Lower lobe of right lung (tissue), 2 donors: ENCODE results near the gene PRELID3B. TPM values are rescaled to one million over a fixed set of nuclear protein-coding genes. Genes with fewer than 3 reads are reported as not detected.

ENCODE experiments used
- ATAC-seq, 2 donors: fragments of 200-7000 bp; cut with Tn5 transposase; one replicate each; pipeline ENCODE4 v1.9.1; 2020 to 2022; ENCODE audit warnings: mild to moderate bottlenecking in 2 of 2, moderate library complexity in 2 of 2
- DNase-seq: peaks from one replicate; pipeline ENCODE4 v3.0.0-alpha.2; 2020
- H3K27ac ChIP-seq: fragments of 200-600 bp; one replicate; pipeline ENCODE4 v1.8.0; 2022
- H3K27me3 ChIP-seq: fragments of 200-600 bp; one replicate; pipeline ENCODE4 v1.8.0; 2022; ENCODE audit warnings: low read depth
- H3K36me3 ChIP-seq: fragments of 200-600 bp; one replicate; pipeline ENCODE4 v1.8.0; 2022; ENCODE audit warnings: mild to moderate bottlenecking
- H3K4me1 ChIP-seq: fragments of 200-600 bp; one replicate; pipeline ENCODE4 v1.8.0; 2022
- H3K4me3 ChIP-seq: fragments of 200-600 bp; one replicate; pipeline ENCODE4 v1.8.0; 2022; ENCODE audit warnings: mild to moderate bottlenecking
- H3K9me3 ChIP-seq: fragments of 200-600 bp; one replicate; pipeline ENCODE4 v1.8.0; 2022
- intact Hi-C: fragments of 100-400 bp; cut with DNase I; formaldehyde crosslinking; loops from one replicate; pipeline ENCODE4 v1.11.0; 2022
- total RNA-seq: library from RNA; stranded (reverse); fragmentation: NEBNext Ultra II Directional; extraction: Animal tissue kit (Norgen Biotek cat#: 25700); gene quantifications from one replicate; pipeline ENCODE4 v1.2.1, GENCODE V29; 2021
- TF ChIP-seq, protein P1 (sequence below): fragments of 200-600 bp; IDR thresholded peaks from one replicate; pipeline ENCODE4 v1.8.0; 2022; ENCODE audit warnings: antibody characterized with exemption, mild to moderate bottlenecking
- donor health status: DM: no; HTN: yes; CAD: no; lungs with severe emphysema.

Gene PRELID3B
- total RNA-seq, 1 donor from 2014 or later: 43.0 TPM

DNA sequence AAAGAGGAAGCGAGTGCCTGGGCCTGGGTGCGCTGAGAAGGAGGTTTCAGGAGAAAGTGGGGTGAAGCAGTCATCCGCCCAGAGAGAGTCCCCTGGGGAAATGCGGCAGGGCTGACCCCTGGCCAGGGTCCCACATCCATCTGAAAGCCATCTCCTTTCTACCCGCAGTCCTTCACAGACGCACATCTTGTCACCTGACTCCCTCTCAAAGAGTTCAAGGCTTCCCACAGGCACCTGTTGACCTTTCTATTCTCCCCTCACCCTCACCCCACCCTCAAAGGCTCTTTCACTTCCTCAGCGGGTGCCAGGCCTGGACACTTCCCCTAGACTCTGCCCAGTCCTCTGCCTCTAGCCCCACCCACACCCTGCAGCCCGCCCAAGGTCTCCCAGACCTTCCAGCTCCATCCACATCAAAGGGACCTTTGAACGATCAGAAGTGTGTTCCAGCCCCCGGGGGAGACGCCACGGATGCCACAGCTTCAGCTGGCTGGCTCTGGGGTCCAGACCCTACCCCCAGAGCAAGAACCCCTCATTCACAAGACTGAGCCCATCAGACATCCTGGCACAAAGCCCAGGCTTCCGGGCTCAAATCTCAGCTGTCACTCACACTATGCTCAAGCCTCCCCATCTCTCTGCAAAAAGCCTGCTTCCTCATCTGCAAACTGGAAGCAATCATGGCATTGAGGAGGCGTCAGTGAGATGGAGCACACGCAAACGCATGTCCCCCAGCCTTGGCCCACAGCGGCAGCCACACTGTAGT, 37.6 kb downstream of the PRELID3B start:
- TF ChIP-seq, protein P1, sequence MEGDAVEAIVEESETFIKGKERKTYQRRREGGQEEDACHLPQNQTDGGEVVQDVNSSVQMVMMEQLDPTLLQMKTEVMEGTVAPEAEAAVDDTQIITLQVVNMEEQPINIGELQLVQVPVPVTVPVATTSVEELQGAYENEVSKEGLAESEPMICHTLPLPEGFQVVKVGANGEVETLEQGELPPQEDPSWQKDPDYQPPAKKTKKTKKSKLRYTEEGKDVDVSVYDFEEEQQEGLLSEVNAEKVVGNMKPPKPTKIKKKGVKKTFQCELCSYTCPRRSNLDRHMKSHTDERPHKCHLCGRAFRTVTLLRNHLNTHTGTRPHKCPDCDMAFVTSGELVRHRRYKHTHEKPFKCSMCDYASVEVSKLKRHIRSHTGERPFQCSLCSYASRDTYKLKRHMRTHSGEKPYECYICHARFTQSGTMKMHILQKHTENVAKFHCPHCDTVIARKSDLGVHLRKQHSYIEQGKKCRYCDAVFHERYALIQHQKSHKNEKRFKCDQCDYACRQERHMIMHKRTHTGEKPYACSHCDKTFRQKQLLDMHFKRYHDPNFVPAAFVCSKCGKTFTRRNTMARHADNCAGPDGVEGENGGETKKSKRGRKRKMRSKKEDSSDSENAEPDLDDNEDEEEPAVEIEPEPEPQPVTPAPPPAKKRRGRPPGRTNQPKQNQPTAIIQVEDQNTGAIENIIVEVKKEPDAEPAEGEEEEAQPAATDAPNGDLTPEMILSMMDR: no peak
- ATAC-seq: peak; percentile 65 to 82
- Histone ChIP-seq H3K27ac (peak overlapping the region; percentile 94), H3K9me3 (no peaks in the 10 kb centered on the region), H3K4me3 (peak overlapping the region; percentile 91), H3K4me1 (peaks cover 55% of the 10 kb centered on the region), H3K36me3 (peaks cover 37% of the 10 kb centered on the region), H3K27me3 (no peaks in the 10 kb centered on the region)
- intact Hi-C loops: no loop called here
- peak; percentile 87 for DNase-seq

- intact Hi-C loops: no loop called here
- Histone ChIP-seq H3K27ac (peak overlapping the region; percentile 94), H3K4me3 (peak overlapping the region; percentile 91), H3K27me3 (no peaks in the 10 kb centered on the region), H3K9me3 (no peaks in the 10 kb centered on the region), H3K36me3 (peaks cover 40% of the 10 kb centered on the region), H3K4me1 (peaks cover 52% of the 10 kb centered on the region)
- ATAC-seq: no peak
- DNase-seq: peak; percentile 84
- TF ChIP-seq, protein P1: no peak
Measured at GRCh38 chr20:59004493-59004762, 38.2 kb downstream of the PRELID3B start.

GRCh38 chr20:59003836-59004492, 38.6 kb downstream of the PRELID3B start:
- ATAC-seq (no peak), DNase-seq (no peak)
- H3K36me3 ChIP-seq: peaks cover 45% of the 10 kb centered on the region
- H3K4me3 ChIP-seq: peak overlapping the region; percentile 91
- peaks cover 52% of the 10 kb centered on the region for H3K4me1 ChIP-seq
- no peaks in the 10 kb centered on the region for H3K27me3 ChIP-seq
- TF ChIP-seq, protein P1: no peak
- H3K9me3 ChIP-seq: no peaks in the 10 kb centered on the region
- intact Hi-C loops: no loop called here
- peak overlapping the region; percentile 94 for H3K27ac ChIP-seq

- H3K27ac ChIP-seq: no peak overlapping the region
- H3K9me3 ChIP-seq: no peaks in the 10 kb centered on the region
- no peaks in the 10 kb centered on the region for H3K27me3 ChIP-seq
- no peak for ATAC-seq
- peaks cover 48% of the 10 kb centered on the region for H3K4me1 ChIP-seq
- DNase-seq: no peak
- H3K4me3 ChIP-seq: no peak overlapping the region
- intact Hi-C loops: no loop called here
- H3K36me3 ChIP-seq: peaks cover 55% of the 10 kb centered on the region
- TF ChIP-seq, protein P1: no peak
Measured at GRCh38 chr20:59002874-59003399, 39.6 kb downstream of the PRELID3B start.

GRCh38 chr20:59002388-59002787, 40.2 kb downstream of the PRELID3B start:
- Histone ChIP-seq H3K27me3 (no peaks in the 10 kb centered on the region), H3K27ac (no peak overlapping the region), H3K36me3 (peaks cover 61% of the 10 kb centered on the region), H3K4me1 (peaks cover 43% of the 10 kb centered on the region), H3K4me3 (no peak overlapping the region), H3K9me3 (no peaks in the 10 kb centered on the region)
- TF ChIP-seq, protein P1: no peak
- DNase-seq (no peak), ATAC-seq (no peak)
- intact Hi-C loops: no loop called here
